ENCODE measurements around the gene STOML2. TPM values are rescaled to one million over a fixed set of nuclear protein-coding genes. Genes with fewer than 3 reads are reported as not detected.

Gene STOML2
- total and polyA plus RNA-seq, 9 of the 15 experiments (the other 6 are each of a cell fraction or from before 2014, with no cell fraction given) = 110 to 220 (median 174) TPM

DNA sequence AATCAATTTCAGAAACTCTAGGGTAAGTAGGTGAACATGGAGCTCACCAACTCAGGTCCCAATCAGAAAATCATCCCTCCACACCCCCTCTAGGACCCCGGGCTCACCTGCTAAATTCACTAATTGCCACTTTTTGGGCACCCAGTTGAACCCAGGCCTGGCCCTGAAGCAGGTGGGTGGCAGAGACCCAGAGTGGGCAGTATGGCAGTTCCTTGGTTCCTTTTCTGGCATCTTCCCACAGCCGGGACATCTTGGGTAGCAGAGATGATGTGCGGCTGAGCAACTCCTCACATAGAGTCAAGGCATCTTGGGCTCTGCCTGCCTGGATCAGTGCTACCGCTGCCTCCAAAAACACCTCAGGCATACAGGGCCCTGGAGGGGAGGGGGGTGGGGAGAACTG is 27.6 kb downstream of the STOML2 start (continued):
- no peak for TF ChIP-seq CCNT2 (IDR thresholded peaks at IDR 0.05; ENCODE audit: borderline replicate concordance, extremely low read depth, insufficient read length, low read depth, low read length)

DNA sequence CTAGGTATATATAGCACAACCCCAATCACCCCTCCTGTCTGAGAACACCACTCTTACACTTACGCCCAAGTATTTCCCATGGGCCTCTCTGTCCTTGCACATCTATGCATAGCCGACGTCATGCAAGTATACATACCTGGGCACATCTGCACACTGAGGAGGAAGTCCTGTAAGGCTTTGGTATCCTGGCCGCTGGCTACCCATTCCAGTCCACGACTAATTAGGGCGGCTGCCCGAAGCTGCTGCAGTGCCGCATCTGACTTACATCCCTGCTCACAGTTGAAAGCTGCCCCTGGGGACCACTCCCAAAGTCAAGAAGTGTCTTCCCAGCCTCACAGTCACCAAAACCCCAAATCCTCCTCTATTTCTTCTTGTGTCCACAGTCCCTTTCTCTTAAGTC is 28.1 kb downstream of the STOML2 start:
- in situ Hi-C loops (cut with MboI) (no loop called here), intact Hi-C loops (cut with micrococcal nuclease) (no loop called here)
- BruUV-seq (replicated peaks) = no TSS peak
- H3K9me3 ChIP-seq (replicated peaks; ENCODE audit: control insufficient read depth, insufficient read depth, low read depth, low read length) = no peaks in the 10 kb centered on the region
- TF ChIP-seq NKRF (IDR thresholded peaks at IDR 0.05; ENCODE audit: borderline replicate concordance) = no peak
- TF ChIP-seq ILF3 (IDR thresholded peaks at IDR 0.05; ENCODE audit: borderline replicate concordance) = no peak
- no peak for TF ChIP-seq ZNF507 (tag; conservative IDR thresholded peaks at IDR 0.05)
- ChIA-PET CTCF (ENCODE audit: low intra/inter-chr PET ratio) (no interaction called here), POLR2A (no interaction called here)
- H2AFZ ChIP-seq (ENCODE audit: low read depth, low read length) = no peak overlapping the region
- peaks cover 18% of the 10 kb centered on the region for H4K20me1 ChIP-seq (replicated peaks; ENCODE audit: control insufficient read depth, insufficient read depth, low read length)
- ATAC-seq = no peak
- H3K79me2 ChIP-seq (ENCODE audit: control insufficient read depth, insufficient read depth, low read length) = peaks cover 50% of the 10 kb centered on the region
- peaks cover 13 to 16% of the 10 kb centered on the region in 2 experiments; a peak in 3 of 5 replicates for H3K4me1 ChIP-seq (replicated peaks in 1 of 2; ENCODE audit: control insufficient read depth in 2 of 2, insufficient read depth in 2 of 2, low read length in 2 of 2)
- H3K27me3 ChIP-seq (ENCODE audit: control insufficient read depth in 2 of 2, insufficient read depth in 2 of 2, low read length in 2 of 2) = no peaks in the 10 kb centered on the region
- peaks cover 56% of the 10 kb centered on the region for H3K36me3 ChIP-seq (ENCODE audit: control insufficient read depth, insufficient read depth, low read length)
- H3K4me2 ChIP-seq (ENCODE audit: insufficient read depth, low read length) = no peak overlapping the region
- 94% methylated on average over 8 of the region's 8 CpGs for WGBS (ENCODE audit: insufficient coverage, low coverage, missing lambda C conversion rate)
- no peak overlapping the region for H3K27ac ChIP-seq (ENCODE audit: extremely low read depth, low read depth, low read length)
- H3K9ac ChIP-seq (ENCODE audit: insufficient read depth in 1 of 2, low read depth in 2 of 2, low read length in 2 of 2) = no peak overlapping the region
- no peak for DNase-seq (ENCODE audit: extremely low read depth in 1 of 4, low spot score in 3 of 4)
- peaks cover 4% of the 10 kb centered on the region for H3K9me1 ChIP-seq (ENCODE audit: control insufficient read depth, insufficient read depth, low read length)
- H3K4me3 ChIP-seq = no peak overlapping the region
- no peak for FAIRE-seq
